H1 (cell line): ENCODE measurements around the gene GPR35. TPM values are rescaled to one million over a fixed set of nuclear protein-coding genes. Genes with fewer than 3 reads are reported as not detected.

Experiments used
- CTCF ChIA-PET: fragments of 300-600 bp; sonication (Branson Sonifier 250); formaldehyde crosslinking; loops from one replicate; lab custom pipeline; 2021; ENCODE audit not compliant: partially characterized antibody; lab: Charles Lee
- POLR2A ChIA-PET: fragments of 300-600 bp; sonication (Branson Sonifier 250); formaldehyde crosslinking; loops from one replicate; lab custom pipeline; 2021; ENCODE audit warnings: inconsistent platforms; ENCODE audit not compliant: partially characterized antibody; lab: Charles Lee
- DNase-seq, 2 experiments: peaks; one replicate each; pipeline versions ENCODE4 v3.0.0 to v3.0.0-alpha.2; 2010 to 2022; ENCODE audit warnings: low spot score in 2 of 2, low read depth in 1 of 2, mixed read lengths in 1 of 2
- FAIRE-seq: peaks from 2 replicates; lab custom pipeline; 2011; peaks lifted over from hg19 to GRCh38; lab: Jason Lieb, UNC
- H2AFZ ChIP-seq: 2 replicates; pipeline ENCODE4 v1.8.1; 2012; ENCODE audit warnings: low read length, inconsistent platforms
- H2AK5ac ChIP-seq: 2 replicates; pipeline ENCODE4 v1.6.1; 2013; ENCODE audit warnings: low read depth, low read length
- H2BK120ac ChIP-seq: replicated peaks from 2 replicates; pipeline ENCODE3; 2013; ENCODE audit warnings: low read depth, low read length, inconsistent platforms
- H2BK12ac ChIP-seq: 2 replicates; pipeline ENCODE4 v1.6.1; 2013; ENCODE audit warnings: low read depth, low read length
- H2BK15ac ChIP-seq: 2 replicates; pipeline ENCODE4 v1.6.1; 2013; ENCODE audit warnings: low read length
- H2BK20ac ChIP-seq: 2 replicates; pipeline ENCODE4 v1.6.1; 2013; ENCODE audit warnings: low read length
- H2BK5ac ChIP-seq: 2 replicates; pipeline ENCODE4 v1.6.1; 2013; ENCODE audit warnings: low read depth, low read length
- H3K14ac ChIP-seq: 2 replicates; pipeline ENCODE4 v1.6.1; 2013; ENCODE audit warnings: inconsistent platforms; ENCODE audit not compliant: insufficient read length
- H3K18ac ChIP-seq: 2 replicates; pipeline ENCODE4 v1.6.1; 2013; ENCODE audit warnings: low read length; ENCODE audit errors: extremely low read depth
- H3K23ac ChIP-seq: 2 replicates; pipeline ENCODE4 v1.6.1; 2013; ENCODE audit warnings: inconsistent platforms; ENCODE audit not compliant: insufficient read length
- H3K23me2 ChIP-seq: 2 replicates; pipeline ENCODE4 v1.6.1; 2013; ENCODE audit warnings: low read depth, low read length
- H3K27ac ChIP-seq: 2 replicates; pipeline ENCODE4 v1.6.1; 2011; ENCODE audit warnings: low read depth, low read length, inconsistent platforms
- H3K27me3 ChIP-seq, 4 experiments: replicated peaks in 1 of 4; 1 replicate in 1 of 4; 2 replicates in 3 of 4; pipeline versions ENCODE4 v1.6.1 to v1.8.1; 2011 to 2013; ENCODE audit warnings: low read length in 3 of 4, mild to moderate bottlenecking in 3 of 4, inconsistent platforms in 2 of 4, mixed read lengths in 2 of 4, moderate library complexity in 1 of 4; ENCODE audit not compliant: control insufficient read depth in 3 of 4, insufficient read depth in 3 of 4; ENCODE audit errors: extremely low read depth in 1 of 4
- H3K36me3 ChIP-seq, 4 experiments: 2 replicates each; pipeline versions ENCODE4 v1.6.1 to v1.8.1; 2011 to 2013; ENCODE audit warnings: mild to moderate bottlenecking in 4 of 4, low read length in 3 of 4, moderate library complexity in 2 of 4, control low read depth in 1 of 4, inconsistent platforms in 1 of 4; ENCODE audit not compliant: insufficient read depth in 4 of 4, control insufficient read depth in 2 of 4
- H3K4ac ChIP-seq: replicated peaks from 2 replicates; pipeline ENCODE3; 2013; ENCODE audit warnings: low read length, low read depth, mixed read lengths, inconsistent platforms; ENCODE audit not compliant: insufficient read length
- H3K4me1 ChIP-seq, 4 experiments: replicated peaks in 1 of 4; 1 replicate in 1 of 4; 2 replicates in 3 of 4; pipeline versions ENCODE4 v1.6.1 to v1.8.1; 2011 to 2013; ENCODE audit warnings: low read length in 3 of 4, inconsistent platforms in 2 of 4, mixed read lengths in 1 of 4; ENCODE audit not compliant: insufficient read depth in 4 of 4, control insufficient read depth in 3 of 4
- H3K4me2 ChIP-seq, 2 experiments: 2 replicates each; pipeline versions ENCODE4 v1.6.1 to v1.8.1; 2011 to 2013; ENCODE audit warnings: low read depth in 2 of 2, low read length in 2 of 2, control low read depth in 1 of 2, inconsistent platforms in 1 of 2, mild to moderate bottlenecking in 1 of 2; ENCODE audit not compliant: insufficient read depth in 1 of 2
- H3K4me3 ChIP-seq, 4 experiments: fragments of 200-600, 300-600 bp in 1 of 4; sonication (generic), shearing (Covaris generic), sonication (Bioruptor Twin) in 1 of 4; 2 replicates each; pipeline versions ENCODE4 v1.5.1 to v1.8.1; 2011 to 2016; ENCODE audit warnings: low read length in 4 of 4, low read depth in 3 of 4, control low read depth in 2 of 4, inconsistent platforms in 2 of 4, mild to moderate bottlenecking in 2 of 4, mixed read lengths in 1 of 4, moderate library complexity in 1 of 4; ENCODE audit not compliant: insufficient read depth in 2 of 4; ENCODE audit errors: extremely low read depth in 1 of 4
- H3K56ac ChIP-seq: replicated peaks from 2 replicates; pipeline ENCODE3; 2013; ENCODE audit warnings: low read depth, mild to moderate bottlenecking, mixed read lengths, low read length, inconsistent platforms; ENCODE audit not compliant: insufficient read length
- H3K79me1 ChIP-seq: 2 replicates; pipeline ENCODE4 v1.6.1; 2013; ENCODE audit warnings: low read depth, low read length, control low read depth
- H3K79me2 ChIP-seq, 2 experiments: 2 replicates each; pipeline versions ENCODE4 v1.6.1 to v1.8.1; 2012 to 2013; ENCODE audit warnings: low read length in 2 of 2, mild to moderate bottlenecking in 2 of 2, inconsistent platforms in 1 of 2; ENCODE audit not compliant: insufficient read depth in 2 of 2, control insufficient read depth in 1 of 2
- H3K9ac ChIP-seq, 4 experiments: replicated peaks in 1 of 4; 1 replicate in 1 of 4; 2 replicates in 3 of 4; pipeline versions ENCODE4 v1.6.1 to v1.8.1; 2011 to 2013; ENCODE audit warnings: low read depth in 3 of 4, low read length in 3 of 4, control low read depth in 2 of 4, mild to moderate bottlenecking in 2 of 4, moderate library complexity in 2 of 4, inconsistent platforms in 1 of 4; ENCODE audit errors: extremely low read depth in 1 of 4
- H3K9me3 ChIP-seq, 2 experiments: 2 replicates each; pipeline versions ENCODE4 v1.6.1 to v1.8.1; 2012 to 2013; ENCODE audit warnings: mild to moderate bottlenecking in 2 of 2, moderate library complexity in 2 of 2, control low read depth in 1 of 2, inconsistent platforms in 1 of 2, low read depth in 1 of 2, low read length in 1 of 2, mixed read lengths in 1 of 2; ENCODE audit not compliant: insufficient read depth in 2 of 2
- H4K20me1 ChIP-seq, 2 experiments: replicated peaks in 1 of 2; 2 replicates each; pipeline versions ENCODE3 to v1.8.1; 2011 to 2013; ENCODE audit warnings: inconsistent platforms in 2 of 2, low read length in 2 of 2, mild to moderate bottlenecking in 1 of 2; ENCODE audit not compliant: insufficient read depth in 2 of 2, control insufficient read depth in 1 of 2
- H4K5ac ChIP-seq: 2 replicates; pipeline ENCODE4 v1.6.1; 2013; ENCODE audit warnings: low read length, low read depth, mixed read lengths, inconsistent platforms; ENCODE audit not compliant: insufficient read length
- H4K8ac ChIP-seq: 2 replicates; pipeline ENCODE4 v1.8.0; 2013; ENCODE audit warnings: mild to moderate bottlenecking, moderate library complexity, low read length, inconsistent platforms; ENCODE audit not compliant: insufficient read depth; ENCODE audit errors: extremely low read depth
- H4K91ac ChIP-seq: replicated peaks from 2 replicates; pipeline ENCODE3; 2013; ENCODE audit warnings: low read length, mixed read lengths, inconsistent platforms; ENCODE audit not compliant: insufficient read length
- BACH1 ChIP-seq: IDR thresholded peaks from 2 replicates; pipeline ENCODE4 v1.6.1; 2012; ENCODE audit warnings: low read length, improper control_type of control experiment
- BRCA1 ChIP-seq: IDR thresholded peaks from 2 replicates; pipeline ENCODE4 v1.6.1; 2012; ENCODE audit warnings: low read depth, low read length, improper control_type of control experiment
- EZH2 ChIP-seq: fragments of 200-600 bp; sonication (generic); IDR thresholded peaks from 2 replicates; pipeline ENCODE4 v1.7.1; 2012; ENCODE audit warnings: low read depth, mild to moderate bottlenecking, moderate library complexity, low read length, inconsistent platforms; ENCODE audit not compliant: severe bottlenecking
- FOSL1 ChIP-seq: IDR thresholded peaks from 2 replicates; pipeline ENCODE4 v1.6.1; 2011; ENCODE audit warnings: mild to moderate bottlenecking, low read depth, low read length, moderate library complexity; ENCODE audit not compliant: insufficient read depth
- MAFK ChIP-seq: IDR thresholded peaks from 2 replicates; pipeline ENCODE4 v1.6.1; 2012; ENCODE audit warnings: low read depth, mild to moderate bottlenecking, improper control_type of control experiment, low read length
- NANOG ChIP-seq: IDR thresholded peaks from 2 replicates; pipeline ENCODE4 v1.6.1; 2011; ENCODE audit warnings: low read length, low read depth, mild to moderate bottlenecking, inconsistent platforms; ENCODE audit not compliant: insufficient read depth, poor library complexity, severe bottlenecking
- NRF1 ChIP-seq: IDR thresholded peaks from 2 replicates; pipeline ENCODE4 v1.6.1; 2011; ENCODE audit warnings: mild to moderate bottlenecking, low read depth, low read length, improper control_type of control experiment
- POLR2A ChIP-seq, 2 experiments: IDR thresholded peaks; 1 replicate in 1 of 2; 2 replicates in 1 of 2; pipeline ENCODE4 v1.6.1; 2011; ENCODE audit warnings: low read depth in 2 of 2, low read length in 2 of 2, mild to moderate bottlenecking in 2 of 2; ENCODE audit errors: control extremely low read depth in 1 of 2
- RFX5 ChIP-seq: IDR thresholded peaks from 2 replicates; pipeline ENCODE4 v1.6.1; 2011; ENCODE audit warnings: low read depth, low read length, improper control_type of control experiment, borderline replicate concordance
- SP1 ChIP-seq: IDR thresholded peaks from 2 replicates; pipeline ENCODE4 v1.6.1; 2011; ENCODE audit warnings: low read depth, low read length
- TEAD4 ChIP-seq: IDR thresholded peaks from 2 replicates; pipeline ENCODE4 v1.6.1; 2012; ENCODE audit warnings: low read depth, low read length, inconsistent platforms, mixed read lengths
- WGBS, 2 experiments: shearing (Covaris generic) in 1 of 2; methylation state at CpG; one replicate each; pipeline versions ENCODE4 v1.1.6 to v1.1.7; 2013 to 2015; ENCODE audit warnings: low lambda C conversion rate in 2 of 2, mixed read lengths in 2 of 2, inconsistent platforms in 1 of 2, low coverage in 1 of 2, missing lambda C conversion rate in 1 of 2; ENCODE audit not compliant: insufficient replicate concordance in 2 of 2, insufficient coverage in 1 of 2, insufficient read length in 1 of 2; ENCODE audit errors: extremely low coverage in 1 of 2, missing lambda C conversion rate in 1 of 2; 5-methylcytosine and 5-hydroxymethylcytosine counted together
- polyA plus RNA-seq, 7 experiments: library from polyadenylated mRNA; depleted of rRNA in 3 of 7; stranded (reverse) in 5 of 7; unstranded in 2 of 7; fragments of >200 nt in 5 of 7; fragments of 200-250 nt in 2 of 7; gene quantifications; 1 replicate in 5 of 7; 2 replicates in 1 of 7; 4 replicates in 1 of 7; pipeline versions ENCODE4 v1.2.1 to v1.2.3, GENCODE V29; 2011 to 2013; ENCODE audit warnings: missing spikeins in 2 of 7, mixed read lengths in 2 of 7
- total RNA-seq: library from RNA; stranded (reverse); fragmentation: NEBNext Ultra II Directional; extraction: Animal tissue kit (Norgen Biotek cat#: 25700); gene quantifications from 2 replicates; pipeline ENCODE4 v1.2.1, GENCODE V29; 2021
- TF ChIP-seq, protein P1 (sequence below), 3 experiments: IDR thresholded peaks; 1 replicate in 2 of 3; 2 replicates in 1 of 3; pipeline versions ENCODE4 v1.5.1 to v1.6.1; 2011; ENCODE audit warnings: low read length in 3 of 3, mild to moderate bottlenecking in 3 of 3, inconsistent platforms in 2 of 3, low read depth in 1 of 3, moderate library complexity in 1 of 3; ENCODE audit not compliant: insufficient read depth in 1 of 3; ENCODE audit errors: control extremely low read depth in 1 of 3

The GPR35 gene
- total and polyA plus RNA-seq, 2 of the 8 experiments (the other 6 are each of a cell fraction or from before 2014, with no cell fraction given): 0.47 TPM; not detected in 1

DNA sequence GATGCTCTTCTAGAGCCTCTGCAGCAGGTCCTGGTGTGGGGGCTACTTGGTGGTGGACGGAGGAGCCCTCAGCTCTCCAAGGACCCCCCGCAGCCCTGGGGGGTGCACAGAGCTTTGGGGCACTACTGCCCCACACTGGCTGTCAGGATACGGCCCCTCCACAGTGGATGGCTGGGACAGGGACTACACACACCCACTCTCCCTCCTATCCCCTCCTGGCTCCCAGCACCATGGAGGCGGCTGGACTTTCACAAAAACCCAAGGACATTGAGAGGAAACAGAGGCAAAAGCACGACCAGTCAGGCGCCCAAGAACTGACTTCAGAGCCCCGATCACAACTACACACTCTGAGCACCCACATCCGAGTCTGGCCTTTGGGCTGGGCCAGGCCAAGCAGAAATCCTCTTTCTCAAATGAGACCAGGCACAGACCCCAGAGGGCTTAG is 12.6 kb downstream of the GPR35 start:
- Histone ChIP-seq H3K79me2 (no peaks in the 10 kb centered on the region), H4K20me1 (no peaks in the 10 kb centered on the region), H3K4me3 (no peak overlapping the region), H3K18ac (no peak overlapping the region), H3K27ac (no peak overlapping the region), H3K9ac (no peak overlapping the region), H2BK20ac (no peak overlapping the region), H2BK5ac (no peak overlapping the region), H3K23me2 (no peaks in the 10 kb centered on the region), H3K23ac (no peak overlapping the region), H3K36me3 (no peaks in the 10 kb centered on the region), H2BK15ac (no peak overlapping the region), H4K5ac (no peak overlapping the region), H3K14ac (no peak overlapping the region), H2BK12ac (no peak overlapping the region), H3K27me3 (no peaks in the 10 kb centered on the region; a peak in 1 of 7 replicates), H2AK5ac (no peak overlapping the region), H3K79me1 (no peaks in the 10 kb centered on the region), H3K9me3 (peaks cover 22 to 38% of the 10 kb centered on the region in 2 experiments), H2BK120ac (no peak overlapping the region), H3K56ac (no peak overlapping the region), H3K4ac (no peak overlapping the region), H2AFZ (no peak overlapping the region), H4K91ac (no peak overlapping the region), H3K4me1 (no peaks in the 10 kb centered on the region; a peak in 1 of 7 replicates), H4K8ac (no peak overlapping the region), H3K4me2 (no peak overlapping the region)
- DNase-seq (no peak), FAIRE-seq (no peak)
- CTCF ChIA-PET: interaction anchor here (1.3 kb wide), 1 partner anchor 11 kb away, joined by 4 read pairs; no protein-coding TSS in a partner anchor
- POLR2A ChIA-PET: interaction anchor here (0.7 kb wide), 1 partner anchor 15 kb away, joined by 3 read pairs; no protein-coding TSS in a partner anchor
- 86% methylated on average over 6 of the region's 8 CpGs; no CpG with 5 or more reads in 1 of the 2 experiments for WGBS, 2 experiments
- TF ChIP-seq EZH2 (no peak), RFX5 (no peak), NANOG (no peak), POLR2A (IDR thresholded peaks at IDR 0.05; ENCODE audit: control extremely low read depth in 1 of 2, low read depth in 2 of 2, low read length in 2 of 2) (no peak), BRCA1 (no peak), FOSL1 (no peak), MAFK (no peak), BACH1 (no peak), NRF1 (no peak), TEAD4 (no peak), SP1 (no peak)
- TF ChIP-seq, protein P1, sequence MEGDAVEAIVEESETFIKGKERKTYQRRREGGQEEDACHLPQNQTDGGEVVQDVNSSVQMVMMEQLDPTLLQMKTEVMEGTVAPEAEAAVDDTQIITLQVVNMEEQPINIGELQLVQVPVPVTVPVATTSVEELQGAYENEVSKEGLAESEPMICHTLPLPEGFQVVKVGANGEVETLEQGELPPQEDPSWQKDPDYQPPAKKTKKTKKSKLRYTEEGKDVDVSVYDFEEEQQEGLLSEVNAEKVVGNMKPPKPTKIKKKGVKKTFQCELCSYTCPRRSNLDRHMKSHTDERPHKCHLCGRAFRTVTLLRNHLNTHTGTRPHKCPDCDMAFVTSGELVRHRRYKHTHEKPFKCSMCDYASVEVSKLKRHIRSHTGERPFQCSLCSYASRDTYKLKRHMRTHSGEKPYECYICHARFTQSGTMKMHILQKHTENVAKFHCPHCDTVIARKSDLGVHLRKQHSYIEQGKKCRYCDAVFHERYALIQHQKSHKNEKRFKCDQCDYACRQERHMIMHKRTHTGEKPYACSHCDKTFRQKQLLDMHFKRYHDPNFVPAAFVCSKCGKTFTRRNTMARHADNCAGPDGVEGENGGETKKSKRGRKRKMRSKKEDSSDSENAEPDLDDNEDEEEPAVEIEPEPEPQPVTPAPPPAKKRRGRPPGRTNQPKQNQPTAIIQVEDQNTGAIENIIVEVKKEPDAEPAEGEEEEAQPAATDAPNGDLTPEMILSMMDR (IDR thresholded peaks at IDR 0.05; ENCODE audit: control extremely low read depth in 1 of 3, insufficient read depth in 1 of 3, low read depth in 1 of 3, low read length in 3 of 3): no peak
